T follicular helper cell (primary cell): ENCODE results near the gene TRPM3.
"Not testable (repeated sequence)": the region's sequence is repeated elsewhere in the genome, so short reads cannot be mapped to it uniquely, and the experiment has no call there.

Experiments
- DNase-seq: peaks from one replicate; pipeline ENCODE4 v3.0.0-alpha.2; 2020; ENCODE audit warnings: low read depth

TRPM3 gene

DNA sequence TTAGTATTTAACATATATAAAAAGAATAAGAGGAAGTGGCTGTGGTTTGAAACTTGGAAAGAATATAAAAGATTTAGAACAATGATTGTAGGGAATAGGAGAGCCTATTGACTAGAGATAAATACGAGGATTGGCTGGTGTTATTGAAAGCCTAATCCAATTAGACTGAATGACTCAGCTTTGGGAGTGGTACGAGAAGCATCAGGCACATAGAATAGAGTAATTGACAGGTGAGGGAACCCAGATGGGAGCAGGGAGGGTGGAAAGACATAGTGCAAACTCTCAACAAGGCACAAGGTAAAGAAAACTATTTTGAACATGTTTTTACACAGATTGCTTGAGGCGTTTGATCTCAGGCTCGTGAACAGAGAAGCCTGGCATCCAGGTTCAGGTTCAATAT lies 368.1 kb downstream of the TRPM3 start:
- DNase-seq = no peak

DNA sequence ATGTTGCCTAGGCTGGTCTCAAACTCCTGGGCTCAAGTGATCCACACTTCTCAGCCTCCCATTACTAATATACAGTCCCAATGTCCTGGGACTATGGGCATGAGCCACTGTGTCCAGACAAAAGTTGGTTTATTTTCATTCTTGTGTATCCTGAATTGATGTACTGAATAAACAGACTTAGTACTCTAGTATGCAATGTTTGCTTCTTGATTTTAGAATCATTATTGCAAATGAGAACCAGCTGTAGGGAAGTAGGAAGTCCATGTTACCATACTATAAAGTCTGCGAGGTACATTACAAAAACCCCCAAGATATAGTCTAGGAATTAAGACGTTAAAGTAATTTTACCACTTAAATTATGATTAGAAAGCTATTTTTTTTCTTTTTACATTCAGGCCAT lies 372.4 kb downstream of the TRPM3 start:
- DNase-seq = no peak

- no peak for DNase-seq
Measured at GRCh38 chr9:70747261-70747718, 374.1 kb downstream of the TRPM3 start.

DNA sequence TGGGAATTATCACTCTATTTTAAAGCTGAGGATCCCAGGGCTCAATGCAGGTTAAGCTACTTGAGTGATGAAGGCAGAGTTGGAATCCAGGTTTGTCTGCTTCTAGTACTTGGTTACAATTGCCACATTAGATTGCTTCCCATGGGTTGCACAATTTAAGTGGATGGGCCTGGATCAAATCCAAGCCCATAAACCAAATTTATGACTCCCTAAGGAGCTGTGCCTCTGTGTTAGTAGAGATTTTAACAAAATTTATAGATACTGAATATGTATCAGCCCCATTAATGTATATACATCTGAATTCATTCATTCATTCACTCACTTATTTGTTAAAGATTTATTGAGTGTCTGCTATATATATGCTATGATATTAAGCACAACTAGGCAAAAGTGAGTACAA lies 374.7 kb downstream of the TRPM3 start:
- no peak for DNase-seq

- DNase-seq = no peak
Measured at GRCh38 chr9:70746316-70746715, 375.1 kb downstream of the TRPM3 start.

DNA sequence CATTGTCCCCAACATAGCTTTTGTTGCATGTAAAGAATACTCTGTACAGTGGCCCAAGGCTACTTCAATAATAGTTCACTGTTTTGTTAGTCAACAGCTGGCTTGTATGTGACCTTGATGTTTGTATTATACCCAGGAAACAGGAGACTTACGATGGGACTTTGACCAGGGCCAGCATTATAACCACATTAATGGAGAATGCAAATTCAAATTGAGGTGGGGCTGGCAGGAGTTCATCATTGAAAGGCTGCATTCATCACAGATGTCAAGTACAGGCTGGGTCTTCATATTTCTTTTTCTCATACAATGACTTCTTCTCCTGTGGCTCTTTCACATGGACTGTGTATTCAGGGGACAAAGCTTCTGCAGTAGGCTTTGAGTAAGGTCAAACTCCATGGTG lies 396.6 kb downstream of the TRPM3 start:
- not testable (repeated sequence) for DNase-seq

DNA sequence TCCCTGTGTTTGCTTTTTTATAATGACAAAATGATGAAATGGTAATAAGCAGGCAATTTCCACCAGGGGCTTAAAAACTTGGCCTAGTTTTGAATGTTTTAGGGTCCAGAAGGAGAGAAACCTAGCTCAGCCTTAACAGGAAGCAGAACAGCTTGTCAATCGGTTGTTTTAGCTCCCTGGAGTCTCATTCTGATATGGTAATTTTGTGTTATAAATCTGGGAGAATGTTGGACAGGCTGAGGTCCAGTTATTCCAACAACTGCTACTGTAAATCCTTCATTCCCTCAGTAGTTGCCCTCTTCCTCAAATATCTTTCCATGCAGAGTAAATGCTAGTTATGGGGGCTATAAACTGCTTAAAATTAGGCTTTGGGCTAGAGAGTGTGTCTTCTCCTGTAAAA lies 397.4 kb downstream of the TRPM3 start:
- not testable (repeated sequence) for DNase-seq

GRCh38 chr9:70706797-70707196 lies 414.6 kb downstream of the TRPM3 start:
- DNase-seq = not testable (repeated sequence)

DNA sequence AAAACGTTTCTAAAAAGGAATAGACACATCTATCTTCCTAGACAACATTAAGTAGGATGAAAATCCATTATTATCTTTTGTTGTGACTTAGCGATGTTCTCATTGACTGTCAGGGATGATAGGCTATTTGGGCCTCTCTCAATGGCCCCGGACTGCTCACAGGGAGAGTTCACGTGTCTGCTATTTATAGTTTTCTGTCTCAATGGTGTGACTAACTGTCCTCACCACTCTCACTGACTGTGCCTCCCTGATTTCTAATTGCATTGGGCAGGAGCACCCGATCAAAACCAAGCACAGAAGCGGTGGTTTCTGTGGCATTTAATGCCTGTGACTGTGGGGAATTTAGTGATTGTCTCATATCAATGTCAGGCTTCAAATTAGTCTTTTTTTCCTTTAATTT lies 420.3 kb downstream of the TRPM3 start:
- DNase-seq = no peak

- no peak for DNase-seq
Measured at GRCh38 chr9:70696694-70697335, 424.6 kb downstream of the TRPM3 start.

GRCh38 chr9:70694758-70695157 lies 426.7 kb downstream of the TRPM3 start:
- DNase-seq = no peak

DNA sequence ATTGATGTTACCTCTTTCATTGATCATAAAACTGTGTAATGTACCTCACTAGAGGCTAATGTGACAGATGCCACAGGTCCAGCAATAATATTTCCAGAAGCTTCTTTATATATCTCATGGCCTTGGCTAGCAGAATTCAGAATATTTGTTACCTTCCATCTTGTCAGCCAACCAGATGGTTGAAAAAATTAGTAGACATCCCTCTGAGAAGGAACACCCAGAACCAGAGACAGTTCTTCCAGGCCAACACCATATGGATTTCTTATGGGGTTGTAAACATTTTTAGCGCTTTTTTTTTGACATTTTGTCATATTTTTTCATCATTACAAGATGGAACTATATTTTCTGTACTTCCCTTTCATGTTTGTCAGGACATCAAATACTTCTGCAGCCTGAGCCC lies 428.2 kb downstream of the TRPM3 start:
- DNase-seq = no peak

DNA sequence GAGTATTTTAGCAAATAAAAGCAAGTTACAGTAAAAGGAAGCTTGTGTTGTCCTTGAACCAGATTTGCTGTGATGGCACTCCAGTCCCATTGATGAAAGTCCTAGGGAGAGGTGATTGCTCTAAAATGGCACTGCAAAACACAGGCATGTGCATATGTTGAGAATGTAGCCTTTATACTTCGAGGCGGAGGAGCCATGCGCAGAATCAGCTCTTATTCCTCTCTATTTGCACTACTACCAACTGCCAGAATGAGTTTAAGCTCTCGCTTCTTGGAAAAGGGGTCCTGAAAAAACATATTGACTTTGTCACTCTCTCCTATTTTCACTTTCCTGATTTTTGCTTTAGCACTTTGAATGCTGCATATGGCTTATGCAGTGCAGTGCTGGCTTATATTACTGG lies 429.0 kb downstream of the TRPM3 start:
- DNase-seq = no peak

- no peak for DNase-seq
Measured at GRCh38 chr9:70688704-70689103, 432.7 kb downstream of the TRPM3 start.

DNA sequence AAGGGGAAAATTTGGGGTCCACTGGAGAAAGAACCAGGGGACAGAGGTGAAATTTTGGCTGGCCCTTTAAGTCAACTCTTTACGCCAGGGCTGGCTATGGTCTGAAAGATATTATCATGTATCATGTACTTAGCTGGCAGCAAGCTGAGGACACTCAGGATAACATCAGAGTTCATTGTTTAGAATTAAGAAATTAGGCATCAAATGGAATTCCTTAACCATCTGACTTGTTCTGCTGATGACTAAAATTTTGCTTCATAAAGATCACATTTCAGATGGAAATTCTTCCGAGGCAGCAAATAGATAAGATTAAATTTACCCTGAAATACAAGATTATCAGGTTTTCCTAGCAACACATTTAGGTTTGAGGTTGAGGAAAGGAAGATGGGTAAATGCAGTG lies 437.6 kb downstream of the TRPM3 start:
- no peak for DNase-seq

DNA sequence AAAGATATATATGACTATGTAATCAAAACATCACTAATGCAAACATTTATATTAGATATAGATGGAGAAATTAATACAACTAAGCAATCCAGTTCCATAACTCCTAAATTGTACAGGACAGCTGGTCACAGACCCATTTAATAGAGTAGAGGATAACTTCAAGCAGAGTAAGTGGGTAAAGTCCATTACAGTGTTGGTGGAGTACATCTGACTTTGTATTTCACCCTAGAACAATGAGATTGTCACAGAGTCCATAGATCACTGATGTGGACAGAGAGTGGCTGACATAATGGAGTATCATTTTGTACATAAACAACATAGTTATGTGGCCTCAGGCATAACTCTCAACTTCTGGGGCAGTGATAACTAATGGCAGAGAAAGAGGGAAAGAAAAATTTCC lies 439.1 kb downstream of the TRPM3 start:
- no peak for DNase-seq

- no peak for DNase-seq
Measured at GRCh38 chr9:70679845-70680244, 441.6 kb downstream of the TRPM3 start.

GRCh38 chr9:70678153-70678552 lies 443.3 kb downstream of the TRPM3 start:
- DNase-seq = no peak

DNA sequence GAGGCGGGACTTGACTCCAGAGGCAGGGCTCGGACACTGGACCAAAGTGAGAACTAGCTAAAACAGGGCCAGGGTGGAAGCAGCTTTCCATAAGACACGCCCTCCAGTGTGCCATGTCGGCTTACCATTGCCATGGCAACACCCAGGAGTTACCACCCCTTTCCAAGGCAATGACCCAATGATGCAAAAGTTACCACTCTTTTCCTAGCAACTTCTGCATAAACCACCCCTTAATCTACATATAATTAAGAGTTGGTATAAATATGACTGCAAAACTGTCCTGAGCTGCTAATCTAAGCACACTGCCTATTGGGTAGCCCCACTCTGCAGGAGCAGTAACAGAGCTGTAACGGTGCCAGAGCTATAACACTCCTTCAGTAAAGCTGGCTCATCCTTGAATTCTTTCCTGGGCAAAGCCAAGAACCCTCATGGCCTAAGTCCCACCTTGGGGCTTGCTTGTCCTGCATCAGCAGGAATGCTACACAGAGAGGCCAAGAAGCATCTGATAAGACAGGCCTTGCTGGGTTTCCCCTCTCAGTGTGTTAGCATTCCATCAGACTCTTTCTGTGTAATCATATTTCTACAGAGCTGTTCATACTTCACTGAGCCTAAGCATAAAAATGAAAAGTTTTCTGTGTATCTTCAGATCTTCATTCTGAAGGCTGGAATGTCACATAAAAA lies 444.2 kb downstream of the TRPM3 start:
- no peak for DNase-seq

DNA sequence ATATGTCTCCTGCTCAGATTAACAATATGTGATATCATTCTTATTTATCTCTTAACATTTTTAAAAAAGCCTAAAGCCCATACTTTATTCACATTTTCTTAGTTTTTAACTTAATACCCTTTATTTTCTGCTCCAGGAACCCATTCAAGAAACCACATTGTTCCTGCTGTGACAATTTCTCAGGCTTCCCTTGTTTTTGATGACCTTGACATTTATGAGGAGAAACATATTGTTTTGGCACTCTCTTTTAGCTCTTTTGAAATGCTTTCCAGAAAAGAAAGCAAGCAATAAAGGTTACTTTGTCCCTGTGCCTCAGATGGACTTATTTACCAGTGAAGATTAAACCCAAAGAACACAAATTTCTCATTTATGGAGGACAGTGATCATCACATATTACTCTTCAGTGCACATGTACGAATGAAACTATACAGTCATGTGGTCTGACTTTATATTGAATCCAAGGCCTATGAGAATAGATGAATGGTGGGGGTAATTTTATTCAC lies 445.5 kb downstream of the TRPM3 start:
- no peak for DNase-seq

DNA sequence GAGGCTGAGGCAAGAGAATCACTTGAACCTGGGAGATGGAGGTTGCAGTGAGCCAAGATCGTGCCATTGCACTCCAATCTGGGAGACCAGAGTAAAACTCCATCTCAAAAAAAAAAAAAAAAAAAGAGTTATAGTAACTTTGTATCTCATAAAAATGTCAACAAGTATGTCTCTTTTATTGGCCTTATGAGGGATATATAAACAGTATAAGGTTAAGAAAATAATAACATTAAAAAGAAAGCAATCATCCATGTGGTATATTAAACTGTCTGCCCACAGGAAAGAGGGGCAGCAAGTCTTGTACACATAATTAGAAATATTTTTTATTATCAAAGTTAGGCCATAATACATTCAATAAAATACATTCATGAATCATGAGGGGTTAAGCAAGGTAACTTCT lies 447.6 kb downstream of the TRPM3 start:
- DNase-seq = no peak

DNA sequence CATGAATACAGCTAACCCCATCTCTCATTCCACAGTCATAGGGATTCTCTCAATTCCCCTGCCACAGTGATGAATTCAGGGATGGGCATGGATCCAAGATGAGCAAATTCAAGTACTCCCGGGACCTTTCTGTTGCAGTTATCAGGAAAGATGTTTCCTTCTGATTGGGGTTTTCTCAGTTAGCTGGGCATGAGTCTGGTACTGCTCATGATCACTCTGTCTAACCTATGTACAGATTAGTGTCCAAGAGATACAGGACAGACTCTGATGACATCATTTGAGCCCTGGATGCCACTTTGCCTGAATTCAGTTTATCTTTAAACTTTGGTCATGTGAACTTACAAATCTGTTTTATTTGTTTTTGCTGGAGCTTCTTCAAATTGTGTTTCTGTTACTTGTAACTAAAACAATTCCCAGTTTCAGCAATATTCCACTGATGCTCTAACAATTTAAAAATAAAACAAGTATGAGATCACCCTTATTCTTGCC lies 449.2 kb downstream of the TRPM3 start:
- DNase-seq = no peak

DNA sequence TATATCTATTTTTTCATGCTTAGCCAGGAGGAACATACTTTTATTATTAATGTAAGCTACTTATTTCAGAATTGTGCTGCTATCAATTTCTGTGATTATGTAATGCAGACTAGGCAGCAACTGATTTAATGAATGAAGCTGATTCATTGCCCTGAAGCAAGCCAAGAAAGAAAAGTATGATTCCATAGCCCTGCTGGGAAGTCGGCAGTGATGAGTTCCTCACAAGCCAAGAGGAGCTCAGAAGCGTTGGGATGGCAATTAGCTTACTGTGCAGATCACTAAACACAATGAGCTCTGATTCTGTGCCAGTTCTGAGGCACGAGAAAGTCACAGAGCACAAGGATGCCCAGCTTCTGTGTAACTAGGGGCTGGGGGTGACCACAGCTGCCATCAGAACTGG lies 452.7 kb downstream of the TRPM3 start:
- DNase-seq = no peak

DNA sequence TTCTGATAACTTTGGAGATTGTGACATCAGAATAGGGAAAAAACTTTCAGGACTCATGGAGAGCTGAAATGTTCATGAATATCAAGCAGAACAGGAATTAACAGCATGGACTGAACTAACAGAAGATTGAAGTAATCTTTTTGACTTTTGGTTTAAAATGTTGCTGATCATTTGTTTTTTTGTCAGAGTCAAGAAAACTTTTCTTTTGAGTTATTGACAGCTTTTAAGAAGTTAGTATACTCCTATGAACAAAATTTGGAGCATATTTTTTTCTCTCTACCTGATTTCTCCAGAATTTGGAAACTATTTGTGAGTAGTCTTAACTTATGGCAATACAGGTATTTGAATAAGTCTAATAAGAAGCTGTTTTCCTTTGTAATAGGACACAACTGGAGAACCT lies 462.7 kb downstream of the TRPM3 start:
- DNase-seq = no peak
